PC-3 (cell line): ENCODE data around the gene HBS1L.

Experiments
- CTCF ChIP-seq: fragments of 300-600 bp; sonication (generic); conservative IDR thresholded peaks from 2 replicates; pipeline ENCODE4 v1.5.1; 2017; ENCODE audit warnings: antibody characterized with exemption, low read depth, mild to moderate bottlenecking, low read length
- EZH2 ChIP-seq: fragments of 300-600 bp; sonication (generic); IDR thresholded peaks from one replicate; pipeline ENCODE4 v1.6.1; 2017; ENCODE audit warnings: antibody characterized with exemption, mild to moderate bottlenecking, low read length; ENCODE audit not compliant: unreplicated experiment

GRCh38 chr6:135022050-135022697, 32.4 kb downstream of the HBS1L start:
- TF ChIP-seq EZH2 (no peak), CTCF (no peak)
